Tibial nerve (tissue), 4 donors: ENCODE results near the gene FHL3. TPM values are rescaled to one million over a fixed set of nuclear protein-coding genes. Genes with fewer than 3 reads are reported as not detected.

ENCODE experiments used
- DNase-seq, 2 donors: peaks; one replicate each; pipeline ENCODE4 v3.0.0-alpha.2; 2019; ENCODE audit warnings: low spot score in 2 of 2
- H3K27ac ChIP-seq, 4 donors: fragments of 200-600 bp; sonication (generic) in 3 of 4; one replicate each; pipeline ENCODE4 v1.5.1; 2017 to 2019; ENCODE audit warnings: mild to moderate bottlenecking in 1 of 4
- H3K27me3 ChIP-seq, 2 donors: fragments of 200-600 bp; sonication (generic) in 1 of 2; one replicate each; pipeline versions ENCODE4 v1.5.1 to v1.6.0; 2017 to 2019
- H3K36me3 ChIP-seq, 3 donors: fragments of 200-600 bp; sonication (generic); one replicate each; pipeline ENCODE4 v1.5.1; 2018 to 2019
- H3K4me1 ChIP-seq, 4 donors: fragments of 200-600 bp; sonication (generic) in 3 of 4; one replicate each; pipeline ENCODE4 v1.5.1; 2017 to 2019
- H3K4me3 ChIP-seq, 4 donors: fragments of 200-600 bp; sonication (generic) in 3 of 4; one replicate each; pipeline ENCODE4 v1.5.1; 2017 to 2019; ENCODE audit warnings: mild to moderate bottlenecking in 1 of 4, moderate library complexity in 1 of 4
- H3K9me3 ChIP-seq, 4 donors: fragments of 200-600 bp; sonication (generic) in 3 of 4; one replicate each; pipeline ENCODE4 v1.5.1; 2017 to 2019
- EP300 ChIP-seq, 2 donors: sonication (generic); formaldehyde crosslinking; IDR thresholded peaks; one replicate each; pipeline ENCODE4 v1.6.1; 2017; ENCODE audit warnings: antibody characterized with exemption in 2 of 2, mild to moderate bottlenecking in 1 of 2
- POLR2A ChIP-seq, 2 donors: fragments of 450-650 bp; IDR thresholded peaks; one replicate each; pipeline ENCODE4 v1.6.1; 2017; ENCODE audit warnings: antibody characterized with exemption in 2 of 2, mild to moderate bottlenecking in 2 of 2, moderate library complexity in 2 of 2
- WGBS, 2 donors: methylation state at CpG; one replicate each; pipeline ENCODE4 v1.1.5; 2018; 5-methylcytosine and 5-hydroxymethylcytosine counted together
- total RNA-seq, 4 donors: library from RNA; depleted of rRNA; stranded (reverse); fragments of >200 nt; gene quantifications; one replicate each; pipeline ENCODE4 v1.1.0, GENCODE V29; 2016
- TF ChIP-seq, protein P1 (sequence below), 5 experiments: fragments of 200-600 bp in 3 of 5; fragments of 450-650 bp in 2 of 5; sonication (generic) in 3 of 5; IDR thresholded peaks; one replicate each; pipeline ENCODE4 v1.5.1; 2016 to 2019; ENCODE audit warnings: antibody characterized with exemption in 5 of 5, mild to moderate bottlenecking in 3 of 5, moderate library complexity in 2 of 5

Gene FHL3
- total RNA-seq, 4 donors from 2014 or later: 25.1 to 32.7 (median 26.6) TPM

DNA sequence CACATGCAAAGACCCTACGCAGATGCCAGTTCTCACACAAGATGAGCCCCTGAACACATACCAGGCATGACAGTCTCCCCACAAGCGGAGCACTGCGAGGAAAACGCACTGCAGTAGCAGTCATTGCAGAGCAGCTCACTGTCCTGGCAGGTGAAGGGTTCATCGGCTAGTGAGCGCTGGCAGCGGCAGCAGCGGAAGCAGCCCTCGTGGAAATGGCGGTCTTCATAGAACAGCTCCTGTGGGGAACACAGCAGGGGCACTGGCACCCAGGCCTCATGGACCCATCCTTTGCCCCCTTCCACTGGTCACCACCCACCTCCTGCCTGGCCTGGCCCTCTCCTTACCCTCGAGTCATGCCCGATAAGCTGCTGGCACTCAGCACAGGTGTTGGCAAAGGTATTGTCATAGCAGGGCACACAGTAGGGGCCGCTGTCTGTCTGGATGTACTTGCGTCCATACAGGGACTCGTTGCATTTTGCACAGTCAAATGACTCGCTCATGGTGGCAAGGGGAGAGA, 6.3 kb downstream of the FHL3 start:
- Histone ChIP-seq H3K9me3 (no peaks in the 10 kb centered on the region), H3K27me3 (no peaks in the 10 kb centered on the region), H3K4me3 (no peak overlapping the region), H3K27ac (peak overlapping the region; percentile 85 to 97 (median 90)), H3K36me3 (peaks cover 0 to 24% (median 0%) of the 10 kb centered on the region in 3 donors), H3K4me1 (peaks cover 0 to 92% (median 61%) of the 10 kb centered on the region in 4 donors)
- TF ChIP-seq POLR2A (IDR thresholded peaks at IDR 0.05) (no peak), EP300 (IDR thresholded peaks at IDR 0.05) (no peak)
- TF ChIP-seq, protein P1, sequence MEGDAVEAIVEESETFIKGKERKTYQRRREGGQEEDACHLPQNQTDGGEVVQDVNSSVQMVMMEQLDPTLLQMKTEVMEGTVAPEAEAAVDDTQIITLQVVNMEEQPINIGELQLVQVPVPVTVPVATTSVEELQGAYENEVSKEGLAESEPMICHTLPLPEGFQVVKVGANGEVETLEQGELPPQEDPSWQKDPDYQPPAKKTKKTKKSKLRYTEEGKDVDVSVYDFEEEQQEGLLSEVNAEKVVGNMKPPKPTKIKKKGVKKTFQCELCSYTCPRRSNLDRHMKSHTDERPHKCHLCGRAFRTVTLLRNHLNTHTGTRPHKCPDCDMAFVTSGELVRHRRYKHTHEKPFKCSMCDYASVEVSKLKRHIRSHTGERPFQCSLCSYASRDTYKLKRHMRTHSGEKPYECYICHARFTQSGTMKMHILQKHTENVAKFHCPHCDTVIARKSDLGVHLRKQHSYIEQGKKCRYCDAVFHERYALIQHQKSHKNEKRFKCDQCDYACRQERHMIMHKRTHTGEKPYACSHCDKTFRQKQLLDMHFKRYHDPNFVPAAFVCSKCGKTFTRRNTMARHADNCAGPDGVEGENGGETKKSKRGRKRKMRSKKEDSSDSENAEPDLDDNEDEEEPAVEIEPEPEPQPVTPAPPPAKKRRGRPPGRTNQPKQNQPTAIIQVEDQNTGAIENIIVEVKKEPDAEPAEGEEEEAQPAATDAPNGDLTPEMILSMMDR (IDR thresholded peaks at IDR 0.05): no peak
- WGBS, 2 donors: 71 to 73% methylated on average over 16 of the region's 16 CpGs
- DNase-seq: no peak

DNA sequence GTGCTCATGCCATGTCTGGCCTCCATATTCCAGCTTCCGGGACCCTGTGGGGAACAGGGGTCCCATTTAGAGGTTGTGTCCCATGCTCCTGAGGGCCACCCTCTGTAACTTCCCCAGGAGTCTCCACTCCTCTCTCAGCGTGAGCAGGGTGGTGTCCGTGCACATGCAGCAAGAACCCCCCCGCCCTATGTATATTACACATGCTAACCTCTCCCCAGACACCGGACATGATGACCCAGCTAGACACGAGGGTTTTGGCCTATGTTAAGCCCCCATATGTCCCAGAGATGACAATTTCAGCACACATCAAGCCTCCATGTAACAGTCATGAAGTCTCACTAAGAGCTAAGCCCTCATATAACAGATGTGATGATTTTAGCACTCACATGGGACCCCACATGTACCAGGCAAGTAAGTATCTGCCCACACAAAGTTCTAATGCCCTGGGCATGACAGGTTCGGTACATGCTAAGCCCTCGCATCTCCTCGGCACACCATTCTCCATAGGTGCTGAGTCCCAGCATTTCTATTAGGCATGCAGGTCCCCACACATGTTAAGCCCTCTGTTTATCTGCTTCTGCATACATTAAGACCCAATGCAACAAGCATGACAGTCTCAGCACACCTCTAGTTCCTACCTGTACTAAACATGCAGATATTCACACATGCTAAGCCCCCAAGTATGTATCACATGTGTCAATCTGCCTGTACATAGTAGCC, 7.1 kb downstream of the FHL3 start:
- Histone ChIP-seq H3K4me3 (no peak overlapping the region), H3K4me1 (peaks cover 0 to 85% (median 54%) of the 10 kb centered on the region in 4 donors), H3K36me3 (peaks cover 0 to 24% (median 0%) of the 10 kb centered on the region in 3 donors), H3K27me3 (no peaks in the 10 kb centered on the region), H3K27ac (peak overlapping the region in 3 of 4 donors; percentile 89 to 97 (median 92)), H3K9me3 (no peaks in the 10 kb centered on the region)
- WGBS, 2 donors: 81 to 85% methylated on average over 9 of the region's 9 CpGs
- DNase-seq: no peak
- TF ChIP-seq EP300 (IDR thresholded peaks at IDR 0.05): no peak

DNA sequence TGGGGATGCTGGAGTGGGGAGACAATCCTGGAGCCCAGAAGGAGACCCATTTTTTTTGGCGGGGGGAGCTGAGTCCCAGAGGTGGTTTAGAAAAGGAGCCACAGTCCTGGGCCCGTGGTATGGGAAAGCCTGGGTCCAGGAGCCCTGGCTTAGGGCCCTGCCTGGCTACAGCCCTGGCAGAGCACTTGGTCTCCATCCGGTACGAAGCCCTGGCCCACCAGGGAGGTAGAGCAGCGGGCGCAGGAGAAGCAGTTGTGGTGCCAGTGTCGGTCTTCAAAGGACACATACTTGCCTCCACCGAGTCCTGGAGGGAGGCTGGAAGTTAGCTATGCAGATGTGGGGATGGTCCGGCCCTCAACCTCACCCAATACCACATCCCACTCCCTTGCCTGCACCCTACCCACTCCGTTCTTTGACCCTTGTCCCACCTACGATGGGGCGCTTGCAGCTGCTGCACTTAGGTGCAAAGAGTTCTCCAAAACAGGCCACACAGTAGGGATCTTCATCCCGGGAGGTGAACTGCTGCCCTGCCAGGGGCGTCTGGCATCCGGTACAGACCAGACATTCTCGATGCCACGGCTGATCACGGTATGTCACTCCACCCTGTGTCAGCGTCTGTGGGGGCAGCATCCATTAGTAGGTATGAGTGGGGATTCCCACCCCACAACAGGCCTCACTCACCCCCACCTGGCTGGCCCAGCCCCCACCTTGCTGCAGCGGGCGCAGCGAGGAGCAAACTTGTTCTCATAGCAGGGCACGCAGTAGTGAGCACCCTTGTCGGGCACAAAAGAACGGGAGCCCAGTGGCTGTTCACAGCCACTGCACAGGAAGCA, 7.8 kb downstream of the FHL3 start:
- Histone ChIP-seq H3K27me3 (no peaks in the 10 kb centered on the region), H3K27ac (peak overlapping the region; percentile 73 to 97 (median 84)), H3K4me1 (peaks cover 0 to 77% (median 50%) of the 10 kb centered on the region in 4 donors), H3K9me3 (no peaks in the 10 kb centered on the region), H3K36me3 (peaks cover 0 to 24% (median 0%) of the 10 kb centered on the region in 3 donors), H3K4me3 (no peak overlapping the region)
- WGBS, 2 donors: 84 to 90% methylated on average over 21 to 23 of the region's 25 CpGs
- DNase-seq: no peak
- TF ChIP-seq, protein P1 (IDR thresholded peaks at IDR 0.05): no peak
- TF ChIP-seq POLR2A (IDR thresholded peaks at IDR 0.05): no peak
- no peak for TF ChIP-seq EP300 (IDR thresholded peaks at IDR 0.05)

DNA sequence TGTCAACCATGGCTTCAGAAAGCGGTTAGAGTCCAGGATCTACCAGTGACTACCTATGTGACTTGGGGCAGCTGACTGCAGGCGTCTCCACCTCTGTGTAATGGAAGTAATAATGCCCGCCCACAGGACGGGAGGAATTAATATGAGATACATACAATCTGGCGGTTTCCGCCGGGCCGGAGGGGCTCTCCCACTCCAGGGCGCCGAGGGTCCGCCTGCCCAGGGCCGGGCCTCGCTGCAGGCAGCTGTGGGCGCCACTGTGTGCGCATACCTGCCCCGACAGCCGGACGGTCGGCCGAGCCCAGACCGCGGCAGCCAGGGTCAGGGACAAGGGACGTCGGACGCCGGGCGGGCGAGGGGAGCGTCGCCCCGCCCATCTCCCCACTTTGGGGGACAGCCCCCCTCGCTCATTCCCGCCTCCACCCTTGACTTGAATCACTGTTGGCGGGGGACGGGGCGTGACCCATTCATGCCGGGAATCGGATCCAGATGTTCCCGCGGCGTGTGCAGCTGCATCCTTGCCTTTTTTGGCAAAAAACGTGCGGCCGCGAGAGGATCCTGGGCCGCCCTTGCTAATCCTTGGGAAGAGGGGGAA, 9.5 kb downstream of the FHL3 start:
- H3K4me1 ChIP-seq: peaks cover 0 to 61% (median 40%) of the 10 kb centered on the region in 4 donors
- peak; percentile 62 to 73 for DNase-seq
- TF ChIP-seq, protein P1 (IDR thresholded peaks at IDR 0.05): no peak
- peak; percentile 44 to 65 for TF ChIP-seq EP300 (IDR thresholded peaks at IDR 0.05)
- TF ChIP-seq POLR2A (IDR thresholded peaks at IDR 0.05): peak in 1 of 2 donors; percentile 47

DNA sequence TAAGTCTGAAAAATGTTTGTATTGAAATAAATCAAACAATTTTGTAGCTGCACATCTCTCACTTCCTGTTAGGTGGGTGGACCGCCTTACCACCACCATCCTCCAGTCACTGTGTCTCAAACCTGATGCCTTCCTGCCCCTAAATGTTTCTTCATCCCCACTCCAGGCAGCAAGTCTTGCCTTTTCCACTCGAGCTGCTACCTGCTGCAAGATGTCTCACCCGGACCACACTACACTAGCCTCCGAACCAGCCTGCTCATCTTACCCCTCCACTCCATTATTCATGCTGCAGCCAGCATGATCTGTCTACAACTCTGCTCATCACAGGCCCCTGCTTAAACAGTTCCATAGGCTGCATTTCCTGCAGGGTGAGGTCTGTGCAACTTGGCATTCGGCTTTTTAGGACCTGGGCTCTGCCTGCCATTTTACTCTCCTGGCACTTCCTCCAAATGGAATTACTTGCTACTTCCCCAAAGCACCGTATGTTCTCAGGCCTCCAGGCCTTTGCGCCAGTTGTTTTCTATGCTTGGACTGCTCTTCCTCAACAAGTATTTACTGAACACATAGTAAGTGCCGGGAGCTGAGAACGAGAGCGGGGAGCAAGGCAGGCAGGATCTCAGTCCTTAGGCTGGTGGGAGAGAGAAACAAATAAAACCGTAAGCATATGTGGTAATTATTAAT, 10.3 kb downstream of the FHL3 start:
- Histone ChIP-seq H3K36me3 (peaks cover 0 to 24% (median 0%) of the 10 kb centered on the region in 3 donors), H3K4me1 (peaks cover 0 to 57% (median 35%) of the 10 kb centered on the region in 4 donors), H3K4me3 (peak overlapping the region in 1 of 4 donors; percentile 56), H3K9me3 (no peaks in the 10 kb centered on the region), H3K27ac (peak overlapping the region; percentile 73 to 97 (median 84)), H3K27me3 (no peaks in the 10 kb centered on the region)
- no peak for DNase-seq
- no peak for TF ChIP-seq POLR2A (IDR thresholded peaks at IDR 0.05)
- no peak for TF ChIP-seq EP300 (IDR thresholded peaks at IDR 0.05)
- TF ChIP-seq, protein P1 (IDR thresholded peaks at IDR 0.05): no peak
- WGBS, 2 donors: 64 to 70% methylated on average over 11 of the region's 11 CpGs

More for the DNA sequence above, 9.5 kb downstream of the FHL3 start:
- peaks cover 0 to 24% (median 0%) of the 10 kb centered on the region in 3 donors for H3K36me3 ChIP-seq
- WGBS, 2 donors: 2 to 14% methylated on average over 25 to 46 of the region's 46 CpGs
- peak overlapping the region; percentile 73 to 97 (median 84) for H3K27ac ChIP-seq
- H3K27me3 ChIP-seq: no peaks in the 10 kb centered on the region
- H3K9me3 ChIP-seq: no peaks in the 10 kb centered on the region
- peak overlapping the region; percentile 30 to 56 (median 54) for H3K4me3 ChIP-seq
